PC-9 (cell line): Measurements from ENCODE around the gene SELPLG. TPM values are rescaled to one million over a fixed set of nuclear protein-coding genes. Genes with fewer than 3 reads are reported as not detected.

Experiments
- BruUV-seq: library from RNA; stranded (reverse); fragments of 400-500 nt; replicated peaks from 2 replicates; lab custom pipeline; 2021; lab: Mats Ljungman, UMichigan
- CTCF ChIA-PET: fragments of 300-600 bp; sonication (Branson Sonifier 250); formaldehyde crosslinking; loops from one replicate; lab custom pipeline; 2022; ENCODE audit warnings: antibody characterized with exemption; lab: Charles Lee
- POLR2A ChIA-PET: fragments of 300-600 bp; sonication (Branson Sonifier 250); formaldehyde crosslinking; loops from one replicate; lab custom pipeline; 2022; ENCODE audit warnings: antibody characterized with exemption; ENCODE audit not compliant: unreplicated experiment; lab: Charles Lee
- DNase-seq, 2 experiments: peaks; one replicate each; pipeline versions ENCODE4 v3.0.0 to v3.0.0-alpha.2; 2015 to 2022; ENCODE audit warnings: mixed read lengths in 1 of 2
- H2AFZ ChIP-seq: fragments of 200-600 bp; sonication (generic); 2 replicates; pipeline ENCODE4 v1.8.1; 2017; ENCODE audit warnings: antibody characterized with exemption
- H3F3A ChIP-seq: fragments of 200-600 bp; sonication (generic); 2 replicates; pipeline ENCODE4 v1.8.1; 2017; ENCODE audit warnings: antibody characterized with exemption, mild to moderate bottlenecking, low read depth; ENCODE audit not compliant: insufficient read depth
- H3K27ac ChIP-seq: fragments of 200-600 bp; sonication (generic); 2 replicates; pipeline ENCODE4 v1.6.1; 2016; ENCODE audit warnings: mixed run types
- H3K27me3 ChIP-seq: fragments of 200-600 bp; sonication (generic); 2 replicates; pipeline ENCODE4 v1.6.1; 2016; ENCODE audit warnings: low read depth, mixed run types; ENCODE audit not compliant: insufficient read depth
- H3K36me3 ChIP-seq: fragments of 200-600 bp; sonication (generic); 2 replicates; pipeline ENCODE4 v1.6.1; 2016; ENCODE audit warnings: low read depth, mixed run types
- H3K4me1 ChIP-seq: fragments of 200-600 bp; sonication (generic); replicated peaks from 2 replicates; pipeline ENCODE4 v1.6.1; 2016; ENCODE audit warnings: mixed run types; ENCODE audit not compliant: insufficient read depth
- H3K4me2 ChIP-seq: fragments of 200-600 bp; sonication (generic); 2 replicates; pipeline ENCODE4 v1.6.1; 2017; ENCODE audit warnings: mixed run types
- H3K4me3 ChIP-seq: fragments of 200-600 bp; sonication (generic); 2 replicates; pipeline ENCODE4 v1.6.1; 2016; ENCODE audit warnings: mixed run types
- H3K79me2 ChIP-seq: fragments of 200-600 bp; sonication (generic); 2 replicates; pipeline ENCODE4 v1.6.1; 2017; ENCODE audit warnings: low read depth, mixed run types
- H3K9me2 ChIP-seq: fragments of 200-600 bp; sonication (generic); 2 replicates; pipeline ENCODE4 v1.8.1; 2017; ENCODE audit warnings: mild to moderate bottlenecking; ENCODE audit not compliant: insufficient read depth
- H3K9me3 ChIP-seq: fragments of 200-600 bp; sonication (generic); 2 replicates; pipeline ENCODE4 v1.8.1; 2016; ENCODE audit warnings: low read depth; ENCODE audit not compliant: insufficient read depth
- H4K20me1 ChIP-seq: fragments of 200-600 bp; sonication (generic); 2 replicates; pipeline ENCODE4 v1.8.1; 2017; ENCODE audit not compliant: insufficient read depth
- EZH2 ChIP-seq: fragments of 200-600 bp; sonication (generic); IDR thresholded peaks from 2 replicates; pipeline ENCODE4 v1.8.0; 2017; ENCODE audit warnings: antibody characterized with exemption, low read depth
- intact Hi-C: fragments of 100-400 bp; cut with micrococcal nuclease; formaldehyde crosslinking; loops from one replicate; pipeline ENCODE4 v1.10.0; 2022; ENCODE audit not compliant: unreplicated experiment
- total RNA-seq: library from RNA; stranded (reverse); gene quantifications from 2 replicates; pipeline ENCODE4 v1.2.3, GENCODE V29; 2021
- TF ChIP-seq, protein P1 (sequence below): fragments of 200-600 bp; sonication (generic); conservative IDR thresholded peaks from 2 replicates; pipeline ENCODE4 v1.6.1; 2017; ENCODE audit warnings: mixed run types, antibody characterized with exemption, mild to moderate bottlenecking, moderate library complexity

The SELPLG gene
- total RNA-seq, 1 experiment from 2014 or later, result 0.96 TPM

DNA sequence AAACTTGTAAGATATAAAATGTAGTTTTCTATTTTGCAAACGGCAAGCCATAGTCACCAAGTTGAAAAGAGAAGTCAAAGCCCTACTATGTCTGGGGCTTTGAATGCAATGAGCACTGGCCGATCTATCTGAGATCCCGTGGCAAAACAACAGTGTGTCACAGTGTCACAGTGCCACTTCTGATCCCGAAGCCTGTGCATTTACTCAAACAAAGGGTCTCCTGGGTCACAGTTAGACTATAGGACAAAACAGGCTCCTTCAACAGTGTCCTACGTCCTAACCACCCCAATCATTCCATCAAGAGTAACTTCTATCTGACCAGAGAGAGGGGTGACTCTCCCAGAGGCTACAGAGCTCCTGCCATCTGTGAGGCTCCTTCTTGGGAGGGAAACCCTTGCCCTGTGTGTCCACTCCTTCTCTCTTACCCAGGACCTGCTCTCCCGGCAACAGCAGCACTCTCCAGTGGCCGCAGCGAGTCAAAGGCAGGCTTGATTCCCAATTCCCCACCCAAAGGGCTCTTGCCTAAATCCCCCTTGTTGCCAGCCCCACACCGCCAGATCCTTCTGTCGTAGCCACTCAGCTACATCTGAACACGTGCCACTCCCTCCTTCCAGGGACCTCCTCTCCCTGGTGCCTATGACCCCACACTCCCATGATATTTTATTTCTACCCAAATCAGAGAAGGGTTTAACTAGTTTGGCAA lies 14.0 kb upstream of the SELPLG start:
- Histone ChIP-seq H4K20me1 (0 out of 2 replicates have a peak, but pooled peaks cover 6% of the 10 kb centered on the region), H3K79me2 (no peaks in the 10 kb centered on the region), H3F3A (0 out of 2 replicates have a peak, but pooled peaks cover 14% of the 10 kb centered on the region), H3K36me3 (0 out of 2 replicates have a peak, but pooled peaks cover 23% of the 10 kb centered on the region), H3K4me1 (no peaks in the 10 kb centered on the region), H3K4me3 (no peak overlapping the region), H2AFZ (no peak overlapping the region), H3K9me2 (no peaks in the 10 kb centered on the region), H3K9me3 (no peaks in the 10 kb centered on the region), H3K27ac (no peak overlapping the region), H3K4me2 (no peak overlapping the region), H3K27me3 (no peaks in the 10 kb centered on the region)
- TF ChIP-seq, protein P1, sequence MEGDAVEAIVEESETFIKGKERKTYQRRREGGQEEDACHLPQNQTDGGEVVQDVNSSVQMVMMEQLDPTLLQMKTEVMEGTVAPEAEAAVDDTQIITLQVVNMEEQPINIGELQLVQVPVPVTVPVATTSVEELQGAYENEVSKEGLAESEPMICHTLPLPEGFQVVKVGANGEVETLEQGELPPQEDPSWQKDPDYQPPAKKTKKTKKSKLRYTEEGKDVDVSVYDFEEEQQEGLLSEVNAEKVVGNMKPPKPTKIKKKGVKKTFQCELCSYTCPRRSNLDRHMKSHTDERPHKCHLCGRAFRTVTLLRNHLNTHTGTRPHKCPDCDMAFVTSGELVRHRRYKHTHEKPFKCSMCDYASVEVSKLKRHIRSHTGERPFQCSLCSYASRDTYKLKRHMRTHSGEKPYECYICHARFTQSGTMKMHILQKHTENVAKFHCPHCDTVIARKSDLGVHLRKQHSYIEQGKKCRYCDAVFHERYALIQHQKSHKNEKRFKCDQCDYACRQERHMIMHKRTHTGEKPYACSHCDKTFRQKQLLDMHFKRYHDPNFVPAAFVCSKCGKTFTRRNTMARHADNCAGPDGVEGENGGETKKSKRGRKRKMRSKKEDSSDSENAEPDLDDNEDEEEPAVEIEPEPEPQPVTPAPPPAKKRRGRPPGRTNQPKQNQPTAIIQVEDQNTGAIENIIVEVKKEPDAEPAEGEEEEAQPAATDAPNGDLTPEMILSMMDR, result no peak
- intact Hi-C loops, result no loop called here
- DNase-seq, result no peak
- CTCF ChIA-PET, result no interaction called here
- BruUV-seq, result no TSS peak
- POLR2A ChIA-PET, result no interaction called here

DNA sequence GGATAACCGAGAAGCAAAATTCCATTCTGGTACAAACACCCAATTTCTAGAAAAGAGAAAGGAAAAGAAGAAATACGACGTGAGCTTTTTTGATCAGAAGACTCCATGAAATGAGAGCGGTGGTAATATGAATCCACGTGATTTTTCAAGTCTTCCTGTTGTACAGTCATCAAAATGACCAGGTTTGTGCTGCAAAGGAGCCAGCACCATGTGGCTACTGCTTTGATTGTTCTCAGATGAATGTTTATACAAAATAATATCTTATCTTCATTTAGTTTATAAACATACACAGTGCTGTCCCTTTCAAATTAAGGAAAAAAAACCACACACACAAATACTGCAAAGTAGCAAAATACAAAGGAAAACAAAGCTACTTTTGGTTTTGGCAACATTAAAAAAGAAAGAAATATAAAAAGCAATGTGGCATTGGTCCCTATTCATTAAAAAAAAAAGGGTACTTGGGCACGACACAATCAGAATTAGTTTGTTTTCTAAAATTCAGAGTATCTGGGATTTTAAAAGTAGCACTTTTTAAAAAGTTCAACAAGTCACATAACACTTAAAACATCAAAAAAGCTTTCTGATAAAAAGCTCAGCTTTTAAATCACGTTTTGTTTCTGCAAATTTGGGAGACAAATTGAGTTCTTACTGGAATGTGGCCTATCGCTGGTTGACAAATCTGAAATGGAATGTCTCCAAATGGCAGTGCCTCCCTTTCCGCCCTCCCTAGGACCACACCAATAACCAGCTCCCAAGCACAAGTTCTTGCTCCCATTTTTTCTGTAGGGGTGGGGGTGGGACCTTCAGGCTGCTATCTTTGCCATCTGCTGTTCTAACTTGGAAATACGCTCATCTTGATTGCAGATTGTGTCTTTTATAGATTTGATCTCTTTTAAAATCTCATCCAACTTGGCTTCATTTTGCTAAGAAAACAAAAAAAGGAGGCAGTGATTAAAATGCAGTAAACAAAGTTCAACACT lies 13.2 kb upstream of the SELPLG start:
- H3K4me1 ChIP-seq, result no peaks in the 10 kb centered on the region
- no peaks in the 10 kb centered on the region for H3K9me2 ChIP-seq
- H2AFZ ChIP-seq, result no peak overlapping the region
- TF ChIP-seq EZH2, result no peak
- TF ChIP-seq, protein P1, result no peak
- no peak overlapping the region for H3K4me3 ChIP-seq
- H3K9me3 ChIP-seq, result no peaks in the 10 kb centered on the region
- no peak overlapping the region for H3K4me2 ChIP-seq
- H3K27me3 ChIP-seq, result no peaks in the 10 kb centered on the region
- ChIA-PET CTCF (interaction anchor here (0.6 to 0.7 kb wide), 2 partner anchors 23 to 34 kb away, joined by 4 to 10 read pairs; no protein-coding TSS in a partner anchor), POLR2A (no interaction called here)
- intact Hi-C loops, result no loop called here
- 0 out of 2 replicates have a peak, but pooled peaks cover 14% of the 10 kb centered on the region for H3F3A ChIP-seq
- no peaks in the 10 kb centered on the region for H3K79me2 ChIP-seq
- BruUV-seq, result no TSS peak
- H3K36me3 ChIP-seq, result 0 out of 2 replicates have a peak, but pooled peaks cover 16% of the 10 kb centered on the region
- H3K27ac ChIP-seq, result no peak overlapping the region
- no peak for DNase-seq
- H4K20me1 ChIP-seq, result 0 out of 2 replicates have a peak, but pooled peaks cover 6% of the 10 kb centered on the region
